Measurements from ENCODE around the gene SCN7A.
"Not testable (repeated sequence)": the region's sequence is repeated elsewhere in the genome, so short reads cannot be mapped to it uniquely, and the experiment has no call there.

SCN7A gene

GRCh38 chr2:166393008-166393407 lies 101.0 kb downstream of the SCN7A start:
- DNase-seq = no peak

GRCh38 chr2:166388481-166389070 lies 105.5 kb downstream of the SCN7A start:
- no peak for DNase-seq

- no peak for DNase-seq
Measured at GRCh38 chr2:166385313-166385712, 108.7 kb downstream of the SCN7A start.

DNA sequence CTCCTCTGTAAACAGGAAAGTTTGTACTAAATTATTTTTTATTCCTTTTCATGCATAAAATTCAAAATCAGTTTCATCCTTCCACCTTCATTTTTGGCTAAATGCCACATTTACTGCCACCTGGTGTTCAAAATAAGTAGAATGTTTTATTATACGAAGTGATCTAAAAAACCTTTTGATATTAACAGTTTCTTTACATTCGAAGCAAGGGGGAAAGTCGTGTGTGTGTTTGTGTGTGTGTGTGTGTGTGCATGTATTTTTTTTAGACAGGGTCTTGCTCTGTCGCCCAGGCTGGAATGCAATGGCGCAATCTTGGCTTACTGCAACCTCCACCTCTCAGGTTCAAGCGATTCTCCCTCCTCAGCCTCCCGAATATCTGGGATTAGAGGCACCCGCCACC lies 109.3 kb downstream of the SCN7A start:
- no peak for DNase-seq

DNA sequence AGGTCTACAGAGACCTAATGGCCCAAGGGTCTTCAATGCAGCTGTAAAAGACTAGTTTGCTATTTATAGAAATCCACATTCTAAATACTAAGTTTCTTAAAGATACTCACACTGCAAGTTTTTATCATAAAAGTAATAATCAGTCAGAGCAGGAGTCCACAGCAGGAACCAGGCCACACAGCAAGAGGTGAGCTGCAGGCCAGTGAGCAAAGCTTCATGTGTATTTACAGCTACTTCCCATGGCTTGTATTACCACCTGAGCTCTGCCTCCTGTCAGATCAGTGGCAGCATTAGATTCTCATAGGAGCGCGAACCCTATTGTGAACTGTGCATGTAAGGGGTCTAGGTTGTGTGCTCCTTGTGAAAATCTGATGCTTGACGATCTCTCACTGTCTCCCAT lies 111.6 kb downstream of the SCN7A start:
- no peak for DNase-seq

DNA sequence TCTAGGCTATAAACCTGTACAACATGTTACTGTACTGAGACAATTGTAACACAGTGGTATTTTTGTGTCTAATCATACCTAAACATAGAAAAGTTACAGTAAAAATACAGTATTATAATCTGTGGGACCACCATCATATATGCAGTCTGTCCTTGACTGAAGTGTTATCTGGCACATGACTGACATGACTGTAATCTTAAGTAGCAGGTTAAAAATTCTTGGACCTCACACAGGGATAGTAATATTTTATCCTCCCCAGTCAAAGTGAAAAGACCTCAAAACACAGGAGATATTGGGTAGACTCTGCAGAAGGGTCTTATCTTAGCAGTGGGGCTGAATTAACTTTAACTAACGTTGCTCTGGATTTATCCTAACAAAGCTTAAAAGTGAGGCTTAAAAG lies 113.4 kb downstream of the SCN7A start:
- DNase-seq = no peak

GRCh38 chr2:166376873-166377272 lies 117.2 kb downstream of the SCN7A start:
- DNase-seq = no peak

- no peak for DNase-seq
Measured at GRCh38 chr2:166376488-166376828, 117.6 kb downstream of the SCN7A start.

DNA sequence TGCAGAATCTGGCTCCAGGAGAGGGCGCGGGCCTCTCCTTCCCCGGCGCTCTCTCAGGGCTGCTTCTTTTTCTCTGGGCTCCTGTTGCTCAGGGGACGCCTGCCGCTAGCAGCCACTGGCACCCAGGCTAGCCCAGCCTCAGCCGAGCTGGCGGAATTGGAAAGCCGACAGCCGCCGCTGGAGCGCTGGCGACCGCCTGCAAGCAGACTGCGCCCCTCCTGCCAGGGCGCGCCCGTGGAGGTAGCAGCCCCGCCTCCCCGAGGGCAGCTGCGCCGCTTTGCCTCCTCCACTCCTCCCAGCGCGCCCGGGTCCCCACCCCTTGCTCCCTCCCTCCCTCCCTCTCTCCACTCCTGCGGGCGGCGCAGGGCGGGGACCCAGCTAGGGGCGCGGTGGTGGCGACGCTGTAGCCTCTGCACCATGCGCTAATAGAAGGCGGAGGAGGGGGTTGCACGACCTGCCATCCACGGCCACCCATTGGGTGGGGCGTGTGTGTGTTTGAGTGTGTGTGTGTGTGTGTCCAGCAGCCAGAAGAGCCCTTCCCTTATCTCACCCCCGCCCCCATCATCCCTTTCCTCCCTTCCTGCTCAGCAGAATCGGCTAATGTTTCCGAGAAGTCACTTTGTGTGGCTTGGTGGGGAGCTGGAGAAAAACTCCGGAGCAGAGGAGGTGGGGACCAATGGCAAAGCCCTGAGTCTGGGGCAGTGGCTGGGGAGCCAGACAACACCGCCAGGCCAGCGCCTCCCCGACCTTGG lies 118.1 kb downstream of the SCN7A start, which contains the start of gene SCN9A:
Gene SCN9A, minus strand, starts transcription at position 209 of the 752 bp plus-strand sequence. CDS start 64,188 bp downstream, outside the sequence.
- no peak for DNase-seq

DNA sequence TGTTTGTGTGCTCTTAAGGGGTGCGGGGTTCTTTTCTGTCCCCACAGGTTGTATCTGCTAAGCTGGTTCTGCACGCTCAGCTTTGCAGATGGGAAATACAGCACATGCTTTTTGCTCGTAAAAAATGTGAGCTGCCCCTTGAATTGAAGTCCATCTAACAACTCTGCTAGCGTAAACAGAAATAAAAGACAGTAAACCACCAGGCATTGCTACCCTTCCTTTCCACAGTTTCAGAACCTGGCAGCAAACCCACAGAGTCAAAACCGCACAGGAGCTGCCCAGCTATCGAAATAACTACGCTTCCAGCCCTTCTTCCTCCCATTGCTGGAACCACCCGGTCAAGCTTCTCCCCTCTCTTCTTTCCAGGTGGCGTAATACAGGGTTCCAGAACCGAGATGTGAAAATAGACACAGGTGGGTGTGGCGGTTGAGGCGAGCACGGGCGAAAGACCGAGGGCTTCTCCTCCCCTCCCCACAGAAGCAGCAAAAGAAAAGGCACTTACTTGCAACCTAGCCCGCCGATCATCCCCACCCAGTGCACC lies 118.8 kb downstream of the SCN7A start:
- DNase-seq = no peak

DNA sequence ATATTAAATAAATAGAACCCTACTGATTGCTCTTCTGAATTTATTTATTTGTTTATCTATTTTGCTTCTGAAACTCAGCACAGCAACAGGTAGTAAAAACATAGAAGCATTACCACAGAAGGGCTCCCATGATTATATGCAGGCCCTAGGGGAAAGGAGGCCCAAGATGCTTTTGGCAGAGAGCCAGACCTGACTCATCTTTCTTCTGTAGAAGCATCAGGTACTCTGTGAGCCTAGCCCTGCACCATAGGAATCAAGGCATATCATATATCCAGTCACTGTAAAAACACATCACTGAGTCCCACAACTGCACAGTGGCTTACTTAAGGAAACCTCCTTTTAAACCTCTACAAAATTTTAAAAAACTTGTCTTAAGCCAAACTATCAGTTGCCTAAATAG lies 120.1 kb downstream of the SCN7A start:
- DNase-seq = no peak

DNA sequence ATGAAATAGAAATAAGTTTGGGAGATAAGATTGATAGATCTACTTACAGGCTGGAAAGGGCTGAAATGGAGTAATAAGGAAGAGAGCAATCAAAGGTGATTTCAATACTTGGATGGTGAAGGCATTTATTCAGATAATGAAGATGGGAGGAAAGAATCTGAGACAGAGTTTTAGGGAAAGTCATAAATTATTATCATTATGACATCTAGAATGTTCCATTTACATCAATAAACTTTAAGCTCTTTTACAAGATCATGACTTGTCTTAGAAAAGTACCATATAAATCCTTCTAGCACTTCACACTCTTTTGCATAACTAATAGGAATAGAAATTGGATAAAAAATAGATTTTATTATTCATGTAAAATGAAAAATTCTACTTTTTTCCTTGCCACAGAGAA lies 120.5 kb downstream of the SCN7A start:
- no peak for DNase-seq

DNA sequence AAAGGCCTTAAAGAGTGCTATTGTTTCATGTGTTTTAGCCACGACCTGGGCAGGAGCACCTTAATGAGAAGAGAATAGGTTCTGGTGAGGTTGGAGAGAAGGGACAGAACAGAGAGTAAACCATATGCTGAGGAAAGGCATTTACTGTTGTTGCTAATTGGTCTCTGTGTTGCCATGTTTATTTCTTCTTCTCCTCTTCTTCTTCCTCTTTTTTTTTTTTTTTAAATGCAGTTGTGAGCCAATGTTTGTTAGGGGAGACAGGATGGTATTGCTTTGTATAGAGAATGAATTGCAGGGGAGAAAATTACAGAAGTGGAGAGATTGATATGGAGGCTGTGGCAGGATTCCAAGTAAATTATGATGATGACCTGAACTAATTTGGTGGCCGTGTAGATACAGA lies 120.9 kb downstream of the SCN7A start:
- no peak for DNase-seq

GRCh38 chr2:166372046-166372445 lies 122.0 kb downstream of the SCN7A start:
- no peak for DNase-seq

DNA sequence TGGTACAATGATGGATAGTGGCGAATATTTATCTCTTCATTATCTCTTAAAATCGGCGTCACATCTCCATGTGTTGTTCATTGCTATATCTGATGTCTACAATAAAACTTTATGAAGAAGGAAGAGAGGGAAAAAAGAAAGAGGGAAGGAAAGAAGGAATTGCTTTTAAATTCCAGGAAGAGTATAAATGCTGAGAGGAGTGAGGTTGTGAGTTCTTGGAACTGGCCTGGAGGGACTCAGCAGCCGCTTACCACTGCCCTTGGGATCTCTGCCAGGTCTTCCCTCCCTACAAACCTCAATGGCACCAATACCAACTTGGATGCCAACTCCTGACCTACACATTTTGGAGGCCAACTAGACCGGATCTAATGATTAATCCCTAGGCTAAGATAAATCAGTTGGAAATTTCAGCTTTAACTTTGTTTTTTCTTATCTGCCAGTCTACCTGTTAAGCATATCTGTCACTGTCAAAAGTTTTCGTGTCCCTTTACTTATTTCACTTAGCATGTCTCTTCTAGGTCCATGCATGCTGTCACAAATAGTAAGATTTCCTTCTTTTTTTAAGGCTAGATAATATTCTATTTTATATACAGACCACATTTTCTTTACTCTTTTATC lies 128.1 kb downstream of the SCN7A start:
- no peak for DNase-seq

GRCh38 chr2:166365239-166365638 lies 128.8 kb downstream of the SCN7A start:
- no peak for DNase-seq

GRCh38 chr2:166364476-166365161 lies 129.4 kb downstream of the SCN7A start:
- no peak for DNase-seq

DNA sequence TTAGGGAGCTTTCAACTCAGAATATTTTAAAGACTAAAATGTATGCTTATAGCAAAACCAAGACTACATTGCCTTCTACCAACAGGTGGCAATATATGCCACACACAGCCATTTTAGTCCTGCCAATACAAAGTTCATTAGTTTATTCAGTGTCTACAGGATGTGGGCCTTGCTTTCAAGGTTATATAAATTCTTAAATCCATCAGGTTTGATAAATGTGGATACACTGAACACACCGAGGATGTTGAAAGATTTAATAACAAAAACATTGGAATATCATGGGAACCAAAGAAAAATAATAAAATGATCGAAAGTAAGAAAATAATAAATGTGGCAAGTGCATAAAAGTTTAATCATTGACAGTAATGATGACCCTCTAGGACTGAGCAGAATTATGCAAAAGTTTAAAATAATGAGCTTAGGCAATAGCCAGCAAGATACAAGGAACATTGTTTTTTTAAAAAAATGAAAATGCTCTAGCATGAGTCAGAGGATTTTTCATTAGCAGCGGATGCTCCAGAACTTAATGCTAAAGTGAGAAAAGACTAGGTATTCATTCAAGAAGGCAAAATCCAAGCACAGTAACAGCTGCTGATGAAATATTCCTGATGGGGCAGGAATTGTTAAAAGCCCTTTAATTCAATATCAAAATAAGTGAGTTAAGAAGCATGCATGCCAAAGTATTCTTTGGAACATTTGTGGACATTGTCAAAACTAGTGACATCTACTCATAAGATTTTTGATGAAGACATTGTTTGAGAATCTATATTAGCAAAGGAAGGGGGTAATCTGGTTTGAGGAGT lies 132.5 kb downstream of the SCN7A start:
- no peak for DNase-seq

DNA sequence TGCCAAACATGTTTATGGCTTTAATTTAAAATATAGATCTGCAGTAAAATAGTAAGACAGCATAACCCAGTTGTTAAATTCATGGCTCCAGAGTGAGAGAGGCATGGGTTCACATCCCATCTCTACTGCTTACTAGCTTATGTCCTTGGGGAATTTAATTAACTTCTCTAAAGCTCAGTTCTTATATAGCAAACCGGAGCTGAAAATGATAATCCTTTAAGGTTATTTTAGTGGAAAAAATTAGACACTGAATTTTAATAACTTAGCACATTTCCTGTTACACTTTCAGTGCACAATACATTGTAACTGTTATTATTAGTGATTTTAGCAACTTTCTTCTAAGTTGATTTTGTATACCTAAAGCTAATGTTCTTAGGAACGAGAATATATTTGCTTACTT lies 133.1 kb downstream of the SCN7A start:
- no peak for DNase-seq

GRCh38 chr2:166360426-166360825 lies 133.6 kb downstream of the SCN7A start:
- DNase-seq = no peak

DNA sequence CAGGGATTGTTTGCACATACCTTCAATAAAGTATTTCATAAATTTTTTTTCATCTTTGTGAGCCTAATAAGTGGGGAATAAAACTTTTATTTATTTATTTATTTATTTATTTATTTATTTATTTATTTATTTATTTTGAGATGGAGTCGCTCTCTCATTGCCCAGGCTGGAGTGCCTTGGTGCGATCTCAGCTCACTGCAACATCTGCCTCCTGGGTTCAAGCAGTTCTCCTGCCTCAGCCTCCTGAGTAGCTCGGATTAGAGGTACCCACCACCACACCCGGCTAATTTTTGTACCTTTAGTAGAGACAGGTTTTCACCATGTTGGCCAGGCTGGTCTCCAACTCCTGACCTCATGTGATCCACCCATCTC lies 136.1 kb downstream of the SCN7A start:
- not testable (repeated sequence) for DNase-seq

- DNase-seq = no peak
Measured at GRCh38 chr2:166357068-166357949, 136.7 kb downstream of the SCN7A start.

All from CD4-positive, alpha-beta T cell treated with Interleukin-21 for 1 hour (primary cell).